Hindlimb muscle (tissue), 1 donor: ENCODE measurements around the gene AMER3. TPM values are rescaled to one million over a fixed set of nuclear protein-coding genes. Genes with fewer than 3 reads are reported as not detected.

Experiments
- DNase-seq: peaks from one replicate; pipeline ENCODE4 v3.0.0-alpha.2; 2013
- polyA plus RNA-seq: library from polyadenylated mRNA; unstranded; fragments of 120-200 nt; gene quantifications from one replicate; pipeline ENCODE4 v1.2.1, GENCODE V29; 2013; ENCODE audit not compliant: insufficient read length

The AMER3 gene
- polyA plus RNA-seq, 1 donor, result not detected

DNA sequence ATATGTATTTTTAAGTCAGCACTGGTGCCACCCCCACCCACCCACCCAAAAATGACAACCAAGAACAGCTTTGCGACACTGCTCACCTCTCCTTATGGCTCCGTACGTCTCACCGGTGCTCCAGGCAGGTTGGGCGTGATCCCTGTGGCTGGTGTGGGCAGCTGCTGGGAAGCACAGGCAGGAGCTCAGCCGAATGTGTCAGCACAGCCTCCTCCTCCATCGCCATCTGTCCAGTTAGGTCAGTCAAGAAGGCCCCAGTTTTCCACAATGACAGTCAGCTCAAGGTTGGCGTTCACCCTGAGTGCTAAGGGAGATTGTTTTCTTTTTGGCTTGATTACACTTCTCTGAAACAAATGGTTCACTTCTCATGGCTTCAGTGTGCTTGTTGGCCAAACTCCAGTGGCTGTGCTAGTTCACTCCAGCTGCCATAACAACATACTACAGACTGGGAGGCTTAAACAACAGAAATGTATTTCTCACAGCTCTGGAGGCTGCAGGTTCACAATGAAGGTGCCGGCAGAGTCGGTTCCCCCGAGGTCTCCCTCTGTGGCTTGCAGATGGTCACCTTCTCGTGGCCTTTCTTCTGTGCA, 30.2 kb downstream of the AMER3 start:
- DNase-seq, result no peak

DNA sequence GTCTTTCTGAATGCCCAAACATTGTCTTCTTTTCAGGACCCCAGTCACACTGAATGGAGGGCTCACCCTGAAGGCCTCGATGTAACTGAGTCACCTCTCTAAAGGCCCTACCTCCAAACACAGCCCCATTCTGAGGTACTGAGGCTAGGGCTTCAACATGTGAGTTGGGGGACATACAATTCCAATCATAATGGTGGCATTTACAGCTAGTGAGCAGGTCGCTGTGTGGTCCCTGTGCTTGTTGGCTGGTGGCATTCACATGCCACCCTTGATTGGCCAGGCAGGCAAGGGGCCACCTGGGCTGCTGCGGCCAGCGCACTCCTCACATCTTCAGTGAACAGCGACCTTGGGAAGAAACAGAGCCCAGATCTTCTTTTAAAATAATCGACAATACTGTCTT, 30.7 kb downstream of the AMER3 start:
- DNase-seq, result no peak

DNA sequence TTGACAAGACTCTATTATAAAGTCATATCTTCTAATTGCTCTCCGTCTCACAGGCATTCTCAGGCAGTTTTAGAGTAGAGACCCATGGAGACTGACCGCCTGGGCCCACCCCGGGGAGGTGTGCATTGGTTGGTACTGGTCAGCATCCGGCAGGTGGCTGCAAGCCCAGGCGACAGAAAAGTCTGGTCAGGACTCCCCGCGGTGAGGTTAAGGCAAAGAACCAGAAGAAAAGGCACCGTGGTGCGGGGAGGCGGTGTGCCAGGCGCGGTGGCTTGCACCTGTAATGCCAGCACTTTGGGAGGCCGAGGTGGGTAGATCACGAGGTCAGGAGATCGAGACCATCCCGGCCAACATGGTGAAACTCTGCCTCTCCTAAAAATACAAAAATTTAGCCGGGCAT, 32.5 kb downstream of the AMER3 start:
- no peak for DNase-seq

DNA sequence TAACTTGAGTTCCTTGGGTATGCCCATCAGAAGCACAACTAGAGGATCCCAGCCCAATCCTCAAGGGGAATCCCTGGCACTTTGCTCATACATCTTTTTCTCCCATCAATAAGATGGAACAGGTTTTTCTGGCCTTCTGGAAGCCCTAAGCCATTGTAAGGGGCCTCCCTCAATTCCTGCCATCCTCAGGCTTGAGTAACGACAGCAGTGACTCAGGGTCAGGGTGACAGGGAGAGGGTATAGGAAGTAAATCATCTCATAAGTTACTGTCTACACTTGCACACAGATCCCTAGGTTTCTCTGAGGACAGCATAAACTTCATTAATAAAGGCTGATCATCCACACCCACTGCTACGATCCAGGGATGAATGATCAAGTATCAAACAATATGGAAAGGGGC, 35.0 kb downstream of the AMER3 start:
- DNase-seq, result no peak

DNA sequence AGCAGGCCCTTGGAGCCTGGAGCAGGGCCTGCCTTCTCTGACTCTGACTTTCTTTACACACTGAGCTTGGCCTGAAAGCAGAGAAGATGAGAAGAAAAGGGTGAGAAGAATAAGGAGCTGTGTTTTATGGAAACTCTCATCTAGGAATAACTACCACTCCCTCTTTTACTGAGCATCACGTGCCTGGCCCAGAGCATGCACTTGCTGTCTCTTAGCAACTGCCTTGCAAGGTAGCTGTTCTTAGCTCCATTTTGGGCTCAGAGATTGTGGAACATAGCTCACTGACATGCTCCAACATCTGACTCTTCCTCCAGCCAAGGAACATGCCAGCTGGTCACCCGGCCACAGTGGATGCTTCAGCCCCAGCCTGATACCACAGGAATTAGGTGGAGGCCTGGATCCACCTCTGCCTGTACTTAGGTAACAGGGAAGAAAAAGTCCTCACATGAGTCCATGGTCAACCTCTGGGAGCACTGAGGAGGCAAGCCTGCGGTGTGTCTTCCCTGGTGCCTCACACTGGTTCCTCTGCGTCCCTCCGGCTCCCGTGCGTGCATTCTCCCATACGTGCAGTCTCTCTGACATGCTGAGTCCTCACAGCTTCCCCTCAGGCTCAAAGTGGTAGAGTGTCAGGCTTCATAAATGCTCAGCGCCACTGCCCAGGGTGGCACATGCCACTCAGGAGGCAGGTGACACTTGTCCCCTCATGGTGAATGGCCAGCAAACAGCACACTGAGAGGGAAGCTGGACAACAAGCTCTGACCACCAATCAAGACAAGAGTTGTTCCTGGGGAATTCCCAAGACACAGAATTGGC, 35.7 kb downstream of the AMER3 start:
- no peak for DNase-seq

DNA sequence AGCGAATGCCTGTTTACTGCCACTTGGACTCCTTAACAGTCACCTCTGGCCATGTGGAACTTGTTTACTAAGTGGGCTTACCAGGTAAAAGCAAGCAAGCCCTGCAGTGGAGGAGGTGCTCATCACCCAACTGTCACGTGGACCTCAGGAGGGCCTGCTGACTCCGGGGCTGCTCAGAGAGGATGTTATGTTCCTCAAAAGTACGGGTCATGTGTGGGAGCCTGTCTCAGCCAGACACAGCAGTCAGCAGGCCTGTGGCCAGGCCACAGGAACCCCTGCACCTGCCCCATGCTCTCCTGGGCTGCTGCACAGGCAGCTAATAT, 36.2 kb downstream of the AMER3 start:
- no peak for DNase-seq

DNA sequence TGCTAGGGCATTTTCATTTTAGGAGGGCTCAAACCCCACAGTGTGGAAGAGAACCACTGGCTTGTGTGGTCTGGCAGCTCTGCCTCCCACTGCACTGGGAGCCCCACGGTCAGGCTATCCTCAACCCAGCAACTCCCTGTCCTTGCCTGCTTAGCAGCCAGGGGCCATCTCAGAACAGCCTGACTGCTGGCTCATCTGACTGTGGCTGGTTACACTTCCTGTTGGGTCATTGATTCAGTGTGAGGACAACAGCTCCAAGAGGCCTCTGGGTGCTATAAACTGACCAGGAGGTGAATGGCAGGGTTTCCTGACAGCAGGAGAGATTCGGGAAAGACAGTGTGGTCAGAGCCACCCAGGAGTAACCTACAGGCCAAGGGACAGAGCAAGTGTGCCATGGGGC, 40.1 kb downstream of the AMER3 start:
- DNase-seq, result no peak

DNA sequence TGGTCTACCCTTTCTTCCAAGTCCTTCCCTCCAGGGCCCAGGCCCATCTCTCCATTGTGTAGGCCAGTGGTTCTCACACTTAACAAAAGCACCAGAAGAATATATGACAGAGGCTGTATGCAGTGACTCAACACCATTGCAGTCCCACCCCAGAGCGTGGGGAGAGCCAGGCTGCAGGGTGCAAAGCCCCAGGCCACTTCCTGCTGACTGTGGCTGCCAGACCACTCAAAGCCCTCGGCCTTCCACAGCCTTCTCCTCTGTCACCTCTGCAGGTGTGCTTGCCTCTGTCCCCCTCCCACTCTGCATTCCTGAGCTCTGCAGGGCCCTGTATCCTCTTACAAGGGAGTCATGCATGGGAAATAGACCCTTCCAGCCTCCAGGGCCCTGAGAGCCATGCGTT, 41.0 kb downstream of the AMER3 start:
- no peak for DNase-seq

DNA sequence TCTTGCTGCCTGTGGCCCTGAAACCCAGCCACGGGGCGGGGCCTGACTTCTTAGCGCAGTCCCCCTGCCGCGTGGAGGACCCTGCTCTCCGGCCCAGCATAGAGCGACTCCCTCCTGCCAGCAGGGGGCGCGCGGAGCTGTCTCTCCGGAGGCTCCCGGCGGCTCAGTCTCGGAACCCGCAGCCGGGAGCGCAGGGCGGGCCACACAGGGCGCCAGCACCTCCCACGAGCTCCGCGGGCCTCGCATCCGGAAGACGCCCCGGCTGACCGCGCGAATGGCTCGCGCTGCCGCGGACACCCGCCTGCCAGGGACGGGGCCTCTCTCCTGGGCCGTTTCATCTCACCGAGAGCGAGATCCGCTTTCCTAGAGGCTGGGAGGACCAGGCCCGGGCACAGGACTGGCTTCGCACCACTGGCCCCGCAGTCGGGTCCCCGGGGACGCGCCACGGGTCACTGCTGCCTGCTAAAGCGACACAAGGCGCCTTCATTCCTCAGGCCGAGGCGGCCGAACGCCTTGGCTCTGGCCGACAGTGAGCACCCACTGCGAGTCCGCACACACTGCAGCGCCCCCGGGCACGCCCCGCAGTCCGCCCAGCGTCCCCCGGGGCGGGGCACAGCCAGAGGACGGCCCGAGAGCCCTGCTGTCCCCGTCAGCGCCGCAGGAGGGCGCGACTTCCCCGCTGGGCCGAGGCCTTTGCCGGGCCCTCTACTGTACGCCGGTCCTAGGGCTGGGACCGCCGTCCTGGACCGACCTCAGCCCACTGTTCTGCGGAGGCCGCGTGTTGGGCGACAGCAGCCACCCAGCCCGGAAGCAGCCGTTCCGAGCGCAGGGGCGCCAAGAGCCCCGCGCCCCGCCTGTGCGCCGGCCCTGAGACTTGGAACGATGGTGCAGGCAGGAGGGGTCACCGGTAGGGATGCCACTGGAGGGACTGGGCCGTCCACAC, 42.4 kb downstream of the AMER3 start:
- DNase-seq, result peak; percentile 89

DNA sequence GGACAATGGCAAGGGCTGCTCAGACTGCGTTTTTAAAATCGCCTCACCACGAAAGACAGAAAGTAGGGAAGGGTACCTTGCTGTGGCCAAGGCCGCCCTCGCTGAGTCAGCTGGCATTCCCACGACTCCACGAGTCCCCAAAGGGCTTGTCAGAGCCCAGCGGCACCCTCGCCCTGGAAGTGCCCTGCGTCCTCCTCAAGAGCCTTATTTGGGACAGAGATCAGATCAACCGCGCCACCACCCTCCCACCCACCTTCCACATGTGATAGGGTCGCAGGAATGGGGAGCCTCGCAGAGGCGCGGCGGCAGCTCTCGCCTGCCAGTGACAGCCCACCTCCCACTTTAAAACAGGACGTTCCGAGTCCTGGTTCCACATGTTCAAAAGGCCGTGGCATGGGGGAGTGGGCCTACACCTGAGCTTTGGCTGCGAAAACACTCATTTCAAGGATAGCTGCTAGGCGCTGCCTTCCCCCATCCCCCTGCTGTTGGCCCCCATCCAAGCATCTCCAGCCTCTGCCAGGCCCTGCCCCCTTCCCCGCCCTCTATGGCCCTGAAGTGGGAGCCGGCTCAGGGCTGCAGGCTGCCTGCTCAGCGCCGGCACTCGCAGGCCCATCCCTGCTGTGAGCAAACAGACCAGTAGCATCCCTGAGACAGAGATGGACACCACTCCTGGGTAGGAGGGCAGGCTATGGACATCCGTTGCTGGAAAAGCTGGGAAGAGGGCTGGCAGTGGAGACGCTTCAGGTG, 43.3 kb downstream of the AMER3 start:
- DNase-seq, result peak; percentile 26

DNA sequence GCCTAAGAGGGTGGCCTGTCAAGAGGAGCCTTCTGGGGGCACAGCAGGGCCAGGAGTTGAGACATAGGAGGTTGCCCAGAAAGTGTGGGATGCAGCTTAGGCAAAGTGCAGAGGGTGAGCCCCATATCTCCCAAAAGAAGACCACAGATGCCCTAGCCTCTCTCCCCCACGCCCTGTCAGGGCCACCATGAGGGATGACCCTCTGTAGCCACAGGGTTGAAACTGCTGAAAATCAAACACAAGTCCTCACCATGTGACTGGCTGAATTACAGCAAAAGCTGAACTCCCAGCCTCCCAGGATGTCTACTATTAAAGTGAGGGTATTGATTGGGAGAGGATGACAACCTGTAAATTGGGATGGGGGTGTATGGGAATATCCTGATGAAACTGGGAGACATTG, 44.0 kb downstream of the AMER3 start:
- no peak for DNase-seq

DNA sequence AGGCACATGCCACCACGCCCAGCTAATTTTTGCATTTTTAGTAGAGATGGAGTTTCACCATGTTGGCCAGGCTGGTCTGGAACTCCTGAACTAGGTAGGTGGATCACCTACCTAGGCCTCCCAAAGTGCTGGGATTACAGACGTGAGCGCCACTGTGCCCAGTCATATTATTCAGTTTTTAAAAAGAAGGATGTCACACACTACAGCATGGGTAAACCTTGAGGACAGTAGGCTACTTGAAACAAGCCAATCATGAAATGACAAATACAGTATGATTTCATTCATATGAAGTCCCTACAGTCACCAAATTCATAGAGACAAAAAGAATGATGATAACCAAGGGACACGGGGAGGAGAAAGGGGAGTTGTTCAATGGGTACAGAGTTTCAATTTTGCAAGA, 50.3 kb downstream of the AMER3 start:
- no peak for DNase-seq

DNA sequence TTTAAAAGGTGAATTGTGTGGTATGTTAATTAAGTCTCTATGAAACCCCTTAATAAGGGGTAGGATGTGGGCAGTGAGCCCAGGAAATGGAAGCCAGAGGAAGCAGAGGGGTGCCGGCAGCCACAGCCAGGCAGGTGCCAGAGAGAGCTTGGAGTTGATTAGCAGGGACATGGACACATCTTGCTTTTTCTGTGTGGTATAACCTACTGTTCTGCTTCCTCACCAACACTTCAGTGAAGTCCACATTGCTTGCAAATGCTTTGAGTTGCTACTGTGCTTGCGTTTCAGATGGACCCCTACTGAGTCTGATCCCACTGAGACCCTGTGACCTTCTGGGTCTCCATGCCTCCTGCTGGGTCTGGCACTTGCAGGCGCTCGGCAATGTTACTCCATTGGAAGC, 51.0 kb downstream of the AMER3 start:
- DNase-seq, result no peak

DNA sequence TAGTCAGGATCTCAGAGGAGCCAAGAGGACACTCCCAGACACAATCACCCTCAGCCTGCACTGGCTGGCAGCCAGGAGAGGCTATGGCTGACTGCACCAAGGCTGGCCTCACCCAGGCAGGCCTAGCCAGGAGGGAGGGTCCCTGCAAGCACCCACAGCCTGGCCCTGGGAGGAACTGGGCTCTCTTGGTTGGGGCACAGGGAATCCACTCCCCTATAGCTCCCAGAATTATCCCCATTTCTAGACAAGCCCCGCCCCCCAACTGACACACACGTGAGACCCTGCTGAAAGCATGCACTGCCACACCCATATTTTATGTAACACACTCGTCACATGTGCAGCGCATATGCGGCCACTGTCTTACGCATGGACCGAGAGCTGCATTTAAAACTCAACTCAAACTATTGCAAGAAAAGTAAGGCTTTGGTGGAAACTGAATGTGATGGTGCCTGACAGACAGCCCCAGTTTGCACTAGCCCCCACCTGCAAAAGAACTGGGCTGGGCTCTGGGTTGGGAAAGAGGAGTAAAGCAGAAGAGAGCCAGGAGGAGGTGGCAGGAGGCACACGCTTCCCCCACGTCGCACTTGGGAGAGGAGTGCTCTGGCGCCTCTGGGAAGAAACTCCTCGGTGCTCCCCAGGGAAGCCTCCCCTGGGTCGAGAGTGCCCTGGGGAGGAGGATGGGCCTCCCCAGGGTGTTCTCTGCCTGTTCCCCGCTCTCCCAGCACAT, 52.5 kb downstream of the AMER3 start:
- no peak for DNase-seq

DNA sequence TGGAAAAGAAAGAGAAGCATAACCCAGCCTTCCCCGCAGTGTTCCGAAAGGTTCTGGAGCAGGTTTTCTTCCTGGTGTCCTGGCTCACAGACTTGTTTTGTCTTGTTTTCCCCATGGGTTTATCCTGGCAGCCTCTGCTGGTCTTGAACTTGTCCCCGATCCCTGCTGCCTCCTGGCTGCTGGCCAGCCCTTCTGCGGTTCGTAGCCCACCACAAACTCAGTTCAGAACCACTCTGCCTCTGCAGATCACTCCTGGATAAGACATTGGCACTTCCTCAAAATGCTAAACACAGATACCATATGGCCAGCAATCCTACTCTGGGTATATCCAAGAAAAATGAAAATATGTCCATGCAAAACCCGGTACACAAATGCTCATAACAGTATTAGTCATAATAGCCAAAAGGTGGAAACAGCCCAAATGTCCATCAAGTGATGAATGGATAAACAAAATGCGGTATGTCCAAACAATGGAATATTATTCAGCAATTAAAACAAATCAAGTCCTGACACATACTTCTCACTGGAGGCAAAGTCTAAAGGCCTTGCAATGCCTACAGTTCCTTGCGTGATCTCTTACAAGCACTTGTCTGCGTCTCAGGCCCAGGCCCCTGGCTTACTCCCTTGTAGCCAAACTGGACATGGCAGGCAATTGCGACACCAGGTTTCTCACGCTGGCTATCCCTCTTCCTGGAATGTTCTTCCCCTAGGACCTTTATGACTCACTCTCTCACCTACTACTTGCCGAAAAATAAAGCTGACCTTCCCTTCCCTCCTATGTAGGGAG, 53.3 kb downstream of the AMER3 start:
- no peak for DNase-seq

DNA sequence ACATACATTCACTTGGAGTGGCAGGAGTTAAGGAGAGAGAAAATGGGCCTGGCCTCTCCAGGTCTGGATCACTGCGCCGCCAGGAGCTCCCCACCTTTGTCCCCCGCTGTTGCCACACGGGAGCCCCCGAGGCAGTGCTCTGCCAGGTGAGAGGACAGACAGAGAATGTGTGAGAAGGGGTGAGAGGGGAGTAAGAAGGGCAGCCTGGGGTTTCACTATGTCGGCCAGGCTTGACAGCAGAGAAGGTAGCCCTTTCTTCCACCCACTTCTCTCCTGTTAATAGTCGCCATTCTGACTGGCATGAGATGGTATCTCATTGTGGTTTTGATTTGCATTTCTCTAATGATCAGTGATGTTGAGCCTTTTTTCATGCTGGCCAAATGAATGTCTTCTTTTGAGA, 55.1 kb downstream of the AMER3 start:
- no peak for DNase-seq

DNA sequence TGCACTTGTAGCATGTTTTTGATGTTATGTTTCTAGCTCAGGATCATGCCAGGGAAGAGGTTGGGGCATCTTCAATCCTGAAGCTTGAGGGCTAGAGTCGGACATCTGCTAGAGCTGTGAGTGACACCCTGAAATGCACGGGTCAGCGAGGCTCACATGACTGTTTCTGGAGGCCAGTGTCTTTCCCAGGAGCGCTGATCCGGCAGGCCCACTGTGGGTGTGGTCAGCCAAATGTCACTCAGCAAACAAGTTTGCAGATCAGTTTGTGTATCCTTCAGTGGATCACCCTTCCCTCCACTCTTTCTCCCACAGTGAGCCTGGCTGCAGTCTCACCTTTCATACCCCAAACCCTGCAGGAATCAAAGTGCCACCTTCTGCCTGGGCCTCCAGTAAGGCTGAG, 58.4 kb downstream of the AMER3 start:
- no peak for DNase-seq

DNA sequence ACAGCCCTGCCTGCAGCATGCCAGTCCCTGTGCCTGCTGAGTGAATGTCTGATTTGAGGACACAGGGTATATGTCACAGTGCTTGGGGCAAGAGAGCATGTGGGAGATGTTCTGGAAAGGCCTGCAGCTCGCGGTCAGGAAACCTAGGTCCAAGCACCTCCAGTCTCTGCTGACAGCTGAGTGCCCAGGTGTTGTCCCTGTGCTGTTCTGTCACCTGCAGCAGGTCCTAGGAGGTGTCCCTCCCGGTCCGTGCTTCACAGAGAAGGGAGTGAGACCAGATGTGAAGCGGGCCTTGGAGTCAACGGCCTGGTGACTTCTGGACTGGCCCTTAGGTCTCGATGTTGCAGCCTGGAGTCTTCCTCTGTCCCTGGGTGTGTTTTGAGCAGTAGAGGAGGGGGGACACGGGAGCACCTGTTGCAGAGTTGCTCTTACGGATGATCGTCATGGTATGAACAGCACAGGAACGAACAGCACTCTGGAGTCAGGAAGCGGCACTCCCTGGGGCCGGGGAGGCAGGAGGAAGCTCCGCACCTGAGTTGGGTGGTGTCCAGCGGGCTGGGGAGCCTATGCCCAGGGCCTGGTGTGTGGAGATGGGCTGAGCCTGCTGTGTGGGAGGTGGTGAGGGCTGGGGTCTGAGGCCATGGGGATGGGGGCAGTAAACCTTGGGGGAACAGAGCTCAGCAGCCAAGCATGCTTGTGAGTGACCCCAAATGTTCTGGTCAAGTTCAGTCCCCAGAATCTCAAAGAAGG, 59.8 kb downstream of the AMER3 start:
- DNase-seq, result no peak
